ENCODE results near the gene LRRC61. TPM values are rescaled to one million over a fixed set of nuclear protein-coding genes. Genes with fewer than 3 reads are reported as not detected.

Gene LRRC61
- total and polyA plus RNA-seq, 4 experiments from 2014 or later, result 11.0 to 16.0 (median 13.8) TPM

DNA sequence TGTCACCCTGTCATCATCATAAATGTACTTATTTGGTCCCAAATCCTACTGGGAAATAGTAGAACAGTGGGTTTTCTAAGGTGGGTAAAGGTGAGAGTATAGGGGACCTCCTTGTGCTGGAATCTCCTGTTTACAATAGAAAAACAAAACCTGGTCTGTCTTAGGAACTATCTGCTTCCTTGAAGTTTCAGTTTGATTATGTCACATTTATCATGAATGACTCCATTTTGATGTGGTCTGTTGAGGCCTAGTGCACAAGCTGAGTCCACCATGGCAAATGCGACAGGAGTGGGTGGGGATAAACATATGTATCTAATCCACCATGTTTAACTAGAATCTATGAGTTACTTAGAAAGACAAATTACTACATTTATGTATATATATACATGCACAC, 32.5 kb downstream of the LRRC61 start:
- ChIA-PET CTCF (ENCODE audit: partially characterized antibody) (interaction anchor here (0.6 to 5.3 kb wide), 21 partner anchors 9 to 654 kb away, joined by 3 to 55 read pairs (median 4); partner anchors contain the start of genes ACTR3C, LRRC61, REPIN1 and ZNF775), POLR2A (ENCODE audit: partially characterized antibody) (interaction anchor here (1.1 to 4.4 kb wide), 5 partner anchors 13 to 51 kb away, joined by 4 to 43 read pairs (median 5); partner anchors contain the start of gene REPIN1)
- Histone ChIP-seq H3K4me3 (ENCODE audit: low read length in 2 of 2) (no peak overlapping the region), H3K4me1 (ENCODE audit: insufficient read depth, low read length) (peaks cover 27% of the 10 kb centered on the region), H3K9me3 (ENCODE audit: control insufficient read depth in 1 of 2, low read length in 2 of 2) (no peaks in the 10 kb centered on the region), H3K27ac (ENCODE audit: low read depth, low read length) (no peak overlapping the region), H3K36me3 (ENCODE audit: insufficient read depth, low read length) (no peaks in the 10 kb centered on the region), H3K27me3 (ENCODE audit: insufficient read depth, low read length) (no peaks in the 10 kb centered on the region)
- no peaks in the 10 kb centered on the region for H3K36me3 Mint-ChIP-seq
- H3K4me1 Mint-ChIP-seq, result peaks cover 18 to 44% (median 32%) of the 10 kb centered on the region in 4 donors
- H3K27me3 Mint-ChIP-seq, result no peaks in the 10 kb centered on the region
- intact Hi-C loops (cut with micrococcal nuclease), result loop anchor here (1.0 to 5.0 kb wide), 4 partner anchors 66 to 422 kb away; partner anchors contain the start of gene GIMAP7
- no peak for DNase-seq
- H3K27ac Mint-ChIP-seq, result peak overlapping the region in 1 of 7 donors; percentile 36
- no peak overlapping the region for H3K4me3 Mint-ChIP-seq
- H3K9me3 Mint-ChIP-seq, result no peaks in the 10 kb centered on the region

GRCh38 chr7:150356265-150356897, 33.2 kb downstream of the LRRC61 start:
- ChIA-PET CTCF (ENCODE audit: partially characterized antibody) (interaction anchor here (1.0 to 5.3 kb wide), 14 partner anchors 10 to 403 kb away, joined by 3 to 55 read pairs (median 5); partner anchors contain the start of genes REPIN1 and ZNF775), POLR2A (ENCODE audit: partially characterized antibody) (interaction anchor here (1.1 to 4.4 kb wide), 5 partner anchors 13 to 50 kb away, joined by 4 to 43 read pairs (median 7); partner anchors contain the start of gene REPIN1)
- Histone ChIP-seq H3K36me3 (ENCODE audit: insufficient read depth, low read length) (no peaks in the 10 kb centered on the region), H3K27ac (ENCODE audit: low read depth, low read length) (peak overlapping the region; percentile 6), H3K4me3 (ENCODE audit: low read length in 2 of 2) (no peak overlapping the region), H3K9me3 (ENCODE audit: control insufficient read depth in 1 of 2, low read length in 2 of 2) (no peaks in the 10 kb centered on the region), H3K27me3 (ENCODE audit: insufficient read depth, low read length) (no peaks in the 10 kb centered on the region), H3K4me1 (ENCODE audit: insufficient read depth, low read length) (peaks cover 27% of the 10 kb centered on the region)
- peak in 4 of 5 donors; percentile 41 to 55 (median 53) for DNase-seq
- Mint-ChIP-seq H3K27ac (peak overlapping the region in 6 of 7 donors; percentile 13 to 60 (median 44)), H3K36me3 (no peaks in the 10 kb centered on the region), H3K4me1 (peaks cover 18 to 44% (median 32%) of the 10 kb centered on the region in 4 donors), H3K4me3 (peak overlapping the region in 3 of 8 donors; percentile 8 to 69 (median 26)), H3K27me3 (no peaks in the 10 kb centered on the region), H3K9me3 (no peaks in the 10 kb centered on the region)
- intact Hi-C loops (cut with micrococcal nuclease), result loop anchor here (1.0 to 5.0 kb wide), 4 partner anchors 65 to 421 kb away; partner anchors contain the start of gene GIMAP7

- intact Hi-C loops (cut with micrococcal nuclease), result loop anchor here (1.0 to 5.0 kb wide), 4 partner anchors 22 to 420 kb away; partner anchors contain the start of genes GIMAP7 and ZNF775
- no peaks in the 10 kb centered on the region for H3K36me3 ChIP-seq (ENCODE audit: insufficient read depth, low read length)
- peak overlapping the region; percentile 84 to 93 (median 89) for H3K27ac Mint-ChIP-seq
- H3K27me3 Mint-ChIP-seq, result no peaks in the 10 kb centered on the region
- ChIA-PET POLR2A (ENCODE audit: partially characterized antibody) (interaction anchor here (0.6 to 4.4 kb wide), 13 partner anchors 9 to 398 kb away, joined by 3 to 43 read pairs (median 6); partner anchors contain the start of genes GIMAP1, GIMAP8, REPIN1 and ZNF775), CTCF (ENCODE audit: partially characterized antibody) (interaction anchor here (1.1 to 5.3 kb wide), 11 partner anchors 11 to 402 kb away, joined by 3 to 55 read pairs (median 5); partner anchors contain the start of genes REPIN1 and ZNF775)
- H3K4me1 ChIP-seq (ENCODE audit: insufficient read depth, low read length), result peaks cover 27% of the 10 kb centered on the region
- peak overlapping the region; percentile 30 for H3K27ac ChIP-seq (ENCODE audit: low read depth, low read length)
- H3K4me1 Mint-ChIP-seq, result peaks cover 18 to 49% (median 32%) of the 10 kb centered on the region in 4 donors
- H3K4me3 Mint-ChIP-seq, result peak overlapping the region in 7 of 8 donors; percentile 49 to 84 (median 75)
- peak; percentile 52 to 84 (median 58) for DNase-seq
- peak overlapping the region in 1 of 2 donors; percentile 38 for H3K4me3 ChIP-seq (ENCODE audit: low read length in 2 of 2)
- H3K9me3 Mint-ChIP-seq, result no peaks in the 10 kb centered on the region
- no peaks in the 10 kb centered on the region for H3K27me3 ChIP-seq (ENCODE audit: insufficient read depth, low read length)
- no peaks in the 10 kb centered on the region for H3K9me3 ChIP-seq (ENCODE audit: control insufficient read depth in 1 of 2, low read length in 2 of 2)
- no peaks in the 10 kb centered on the region for H3K36me3 Mint-ChIP-seq
These were observed 34.1 kb downstream of the LRRC61 start for GRCh38 chr7:150357270-150357669.

DNA sequence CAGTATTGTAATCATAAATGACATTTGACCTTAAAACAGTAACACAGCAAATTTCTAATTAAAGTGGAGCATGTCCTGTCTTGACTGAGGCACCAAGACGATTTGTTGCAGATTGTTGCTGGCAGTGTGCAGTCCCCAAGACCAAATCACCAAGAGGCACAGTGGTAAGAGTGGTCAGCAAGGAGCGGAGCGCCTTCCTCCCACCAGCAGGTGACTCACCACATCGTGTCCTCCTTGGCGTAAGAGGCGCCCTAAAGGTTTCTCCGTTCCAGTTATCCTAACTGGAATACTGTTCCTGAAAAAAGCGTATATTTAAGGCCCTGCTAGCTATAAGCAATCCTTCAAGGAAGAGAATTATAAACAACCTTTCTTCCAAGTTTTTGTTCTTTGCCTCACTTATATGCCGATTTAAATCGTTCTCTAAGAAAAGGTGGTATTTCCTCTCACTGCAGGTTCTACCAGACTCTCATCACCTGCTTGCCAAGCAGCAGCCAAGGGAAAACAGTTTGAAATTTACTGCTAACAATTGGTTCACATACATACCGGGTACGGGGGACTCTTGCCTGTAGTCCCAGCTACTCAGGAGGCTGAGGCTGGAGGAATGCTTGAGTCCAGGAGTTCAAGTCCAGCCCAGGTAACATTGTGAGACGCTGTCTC, 34.7 kb downstream of the LRRC61 start:
- Histone ChIP-seq H3K27ac (ENCODE audit: low read depth, low read length) (peak overlapping the region; percentile 30), H3K4me3 (ENCODE audit: low read length in 2 of 2) (peak overlapping the region in 1 of 2 donors; percentile 5)
- POLR2A ChIA-PET (ENCODE audit: partially characterized antibody), result interaction anchor here (0.6 to 4.4 kb wide), 13 partner anchors 8 to 397 kb away, joined by 3 to 43 read pairs (median 5); partner anchors contain the start of genes GIMAP1, GIMAP8, REPIN1 and ZNF775

DNA sequence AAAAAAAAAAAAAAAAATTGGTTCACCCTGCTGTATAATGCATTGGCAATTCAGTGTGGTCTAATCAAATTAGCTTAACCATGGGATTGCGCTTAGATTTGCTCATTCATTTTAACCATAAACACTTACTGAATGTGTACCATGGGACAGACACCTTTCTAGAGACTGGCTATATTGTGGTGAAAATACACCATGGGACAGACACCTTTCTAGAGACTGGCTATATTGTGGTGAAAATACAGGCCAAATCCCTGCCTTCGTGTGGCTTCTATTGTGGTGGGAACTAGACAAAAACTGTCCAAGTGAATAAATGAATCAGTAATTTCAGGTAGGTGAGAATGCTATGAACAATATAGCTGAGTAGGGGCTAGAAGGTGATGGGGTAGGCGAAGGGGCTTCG, 35.3 kb downstream of the LRRC61 start:
- H3K27ac Mint-ChIP-seq, result peak overlapping the region in 3 of 7 donors; percentile 57 to 84 (median 70)
- POLR2A ChIA-PET (ENCODE audit: partially characterized antibody), result interaction anchor here (0.6 to 4.4 kb wide), 11 partner anchors 7 to 396 kb away, joined by 3 to 43 read pairs (median 5); partner anchors contain the start of genes GIMAP8, REPIN1 and ZNF775
- H3K4me1 ChIP-seq (ENCODE audit: insufficient read depth, low read length), result peaks cover 27% of the 10 kb centered on the region
- H3K4me3 ChIP-seq (ENCODE audit: low read length in 2 of 2), result no peak overlapping the region
- H3K27me3 ChIP-seq (ENCODE audit: insufficient read depth, low read length), result no peaks in the 10 kb centered on the region
- intact Hi-C loops (cut with micrococcal nuclease), result loop anchor here (5.0 kb wide), 2 partner anchors 154 to 419 kb away; partner anchors contain the start of gene GIMAP7
- peaks cover 19 to 53% (median 32%) of the 10 kb centered on the region in 4 donors for H3K4me1 Mint-ChIP-seq
- no peaks in the 10 kb centered on the region for H3K9me3 ChIP-seq (ENCODE audit: control insufficient read depth in 1 of 2, low read length in 2 of 2)
- CTCF ChIA-PET (ENCODE audit: partially characterized antibody), result interaction anchor here (1.4 to 5.3 kb wide), 4 partner anchors 10 to 64 kb away, joined by 3 to 55 read pairs (median 8); partner anchors contain the start of gene REPIN1
- H3K27me3 Mint-ChIP-seq, result no peaks in the 10 kb centered on the region
- no peaks in the 10 kb centered on the region for H3K9me3 Mint-ChIP-seq
- no peaks in the 10 kb centered on the region for H3K36me3 ChIP-seq (ENCODE audit: insufficient read depth, low read length)
- no peaks in the 10 kb centered on the region for H3K36me3 Mint-ChIP-seq
- no peak overlapping the region for H3K27ac ChIP-seq (ENCODE audit: low read depth, low read length)
- no peak for DNase-seq
- peak overlapping the region in 1 of 8 donors; percentile 25 for H3K4me3 Mint-ChIP-seq

More for the DNA sequence above, 34.7 kb downstream of the LRRC61 start:
- no peak for DNase-seq
- intact Hi-C loops (cut with micrococcal nuclease), result loop anchor here (1.0 to 5.0 kb wide), 4 partner anchors 21 to 419 kb away; partner anchors contain the start of genes GIMAP7 and ZNF775
- Mint-ChIP-seq H3K27ac (peak overlapping the region; percentile 84 to 93 (median 89)), H3K4me3 (peak overlapping the region in 7 of 8 donors; percentile 49 to 84 (median 75)), H3K4me1 (peaks cover 19 to 53% (median 32%) of the 10 kb centered on the region in 4 donors), H3K9me3 (no peaks in the 10 kb centered on the region), H3K36me3 (no peaks in the 10 kb centered on the region), H3K27me3 (no peaks in the 10 kb centered on the region)
- Histone ChIP-seq H3K4me1 (ENCODE audit: insufficient read depth, low read length) (peaks cover 27% of the 10 kb centered on the region), H3K9me3 (ENCODE audit: control insufficient read depth in 1 of 2, low read length in 2 of 2) (no peaks in the 10 kb centered on the region), H3K36me3 (ENCODE audit: insufficient read depth, low read length) (no peaks in the 10 kb centered on the region), H3K27me3 (ENCODE audit: insufficient read depth, low read length) (no peaks in the 10 kb centered on the region)
- CTCF ChIA-PET (ENCODE audit: partially characterized antibody), result interaction anchor here (1.4 to 5.3 kb wide), 4 partner anchors 10 to 64 kb away, joined by 3 to 55 read pairs (median 8); partner anchors contain the start of gene REPIN1

DNA sequence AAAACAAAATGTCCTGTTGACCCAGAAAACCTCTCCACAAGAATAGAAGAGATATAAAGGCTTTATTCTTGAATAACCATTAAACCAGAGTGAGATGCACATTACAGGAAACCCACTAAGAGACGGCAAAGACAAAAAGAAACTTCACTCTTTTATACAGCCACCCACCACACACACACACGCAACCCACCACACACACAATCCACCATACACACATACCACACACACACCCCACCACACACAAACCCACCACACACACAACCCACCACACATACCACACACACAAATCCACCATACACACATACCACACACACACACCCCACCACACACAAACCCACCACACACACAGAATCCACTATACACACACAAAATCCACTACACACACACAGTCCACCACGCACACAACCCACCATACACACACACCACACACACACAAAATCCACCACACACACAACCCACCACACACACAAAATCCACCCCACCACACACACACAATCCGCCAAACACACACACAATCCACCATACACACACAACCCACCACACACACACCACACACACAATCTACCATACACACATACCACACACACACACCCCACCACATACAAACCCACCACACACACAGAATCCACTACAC, 36.0 kb downstream of the LRRC61 start:
- H3K36me3 Mint-ChIP-seq, result no peaks in the 10 kb centered on the region
- ChIA-PET CTCF (ENCODE audit: partially characterized antibody) (interaction anchor here (1.4 kb wide), 2 partner anchors 47 to 63 kb away, joined by 3 to 13 read pairs; a partner anchor contains a TSS), POLR2A (ENCODE audit: partially characterized antibody) (interaction anchor here (0.6 to 4.4 kb wide), 6 partner anchors 10 to 396 kb away, joined by 3 to 43 read pairs (median 12); partner anchors contain the start of genes REPIN1 and ZNF775)
- intact Hi-C loops (cut with micrococcal nuclease), result loop anchor here (5.0 kb wide), 2 partner anchors 153 to 418 kb away; partner anchors contain the start of gene GIMAP7
- peak overlapping the region; percentile 14 to 84 (median 69) for H3K27ac Mint-ChIP-seq
- H3K27me3 Mint-ChIP-seq, result no peaks in the 10 kb centered on the region
- Histone ChIP-seq H3K27me3 (ENCODE audit: insufficient read depth, low read length) (no peaks in the 10 kb centered on the region), H3K4me1 (ENCODE audit: insufficient read depth, low read length) (peaks cover 28% of the 10 kb centered on the region), H3K9me3 (ENCODE audit: control insufficient read depth in 1 of 2, low read length in 2 of 2) (no peaks in the 10 kb centered on the region), H3K36me3 (ENCODE audit: insufficient read depth, low read length) (no peaks in the 10 kb centered on the region), H3K4me3 (ENCODE audit: low read length in 2 of 2) (no peak overlapping the region), H3K27ac (ENCODE audit: low read depth, low read length) (no peak overlapping the region)
- no peak for DNase-seq
- peaks cover 23 to 57% (median 34%) of the 10 kb centered on the region in 4 donors for H3K4me1 Mint-ChIP-seq
- no peaks in the 10 kb centered on the region for H3K9me3 Mint-ChIP-seq
- H3K4me3 Mint-ChIP-seq, result no peak overlapping the region

Data from CD4-positive, alpha-beta memory T cell (primary cell).